NOMO-1 treated with dmso at 0.1 percent for 144 hours (cell line): Measurements from ENCODE around the gene A4GNT.
"Not testable (repeated sequence)": the region's sequence is repeated elsewhere in the genome, so short reads cannot be mapped to it uniquely, and the experiment has no call there.

Source experiments
- DNase-seq: peaks from one replicate; lab custom pipeline; 2025; ENCODE audit not compliant: unreplicated experiment; lab: John Stamatoyannopoulos, UW

Gene A4GNT

GRCh38 chr3:138132239-138132638 is at the start of gene A4GNT:
A4GNT (minus strand) TSS chr3:138132390; CDS start chr3:138131256, 1,134 bp downstream.
- no peak for DNase-seq

DNA sequence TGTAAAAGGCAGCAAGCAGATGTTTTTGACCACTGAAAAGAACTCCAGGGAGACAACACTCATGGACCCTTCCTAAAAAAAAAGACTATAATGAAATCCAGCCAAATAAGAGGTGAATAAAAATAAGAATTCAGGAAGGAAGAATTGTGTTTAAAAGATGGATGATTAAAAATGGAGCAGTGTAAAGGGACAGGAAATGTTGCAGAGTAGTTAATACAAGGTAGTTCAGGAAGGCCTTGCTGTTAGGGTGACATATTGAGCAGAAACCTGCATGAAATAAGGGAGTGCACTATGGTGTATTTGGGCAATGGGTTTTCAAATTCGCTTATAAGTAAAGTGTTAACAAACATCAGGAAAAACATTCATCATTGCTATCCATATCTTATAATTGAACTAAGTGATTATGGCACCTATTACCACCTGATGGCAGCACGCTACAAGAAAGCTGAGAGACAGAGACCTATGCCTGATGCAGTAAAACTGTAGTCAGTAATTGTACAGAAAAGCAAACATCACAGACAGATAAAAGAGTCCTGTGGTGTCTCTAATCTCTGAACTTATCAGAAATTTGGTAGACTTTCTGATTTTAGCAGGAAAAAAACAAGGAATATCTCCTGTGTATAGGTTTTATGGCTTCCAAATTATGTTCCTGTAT is 48.3 kb upstream of the A4GNT start:
- DNase-seq, result peak; percentile 21

GRCh38 chr3:138174421-138175131 is 42.4 kb upstream of the A4GNT start, which contains the start of gene DBR1:
DBR1 (minus strand) TSS chr3:138174921; CDS start chr3:138174795, 126 bp downstream.
- peak; percentile 78 for DNase-seq

- DNase-seq, result no peak
Observed at GRCh38 chr3:138173769-138174420, 41.7 kb upstream of the A4GNT start.

- no peak for DNase-seq
Observed at GRCh38 chr3:138172625-138173024, 40.4 kb upstream of the A4GNT start.

GRCh38 chr3:138165061-138165460 is 32.9 kb upstream of the A4GNT start:
- DNase-seq, result no peak

GRCh38 chr3:138157743-138158142 is 25.6 kb upstream of the A4GNT start:
- no peak for DNase-seq

- no peak for DNase-seq
Observed at GRCh38 chr3:138154534-138154933, 22.3 kb upstream of the A4GNT start.

- DNase-seq, result no peak
Observed at GRCh38 chr3:138148503-138148902, 16.3 kb upstream of the A4GNT start.

DNA sequence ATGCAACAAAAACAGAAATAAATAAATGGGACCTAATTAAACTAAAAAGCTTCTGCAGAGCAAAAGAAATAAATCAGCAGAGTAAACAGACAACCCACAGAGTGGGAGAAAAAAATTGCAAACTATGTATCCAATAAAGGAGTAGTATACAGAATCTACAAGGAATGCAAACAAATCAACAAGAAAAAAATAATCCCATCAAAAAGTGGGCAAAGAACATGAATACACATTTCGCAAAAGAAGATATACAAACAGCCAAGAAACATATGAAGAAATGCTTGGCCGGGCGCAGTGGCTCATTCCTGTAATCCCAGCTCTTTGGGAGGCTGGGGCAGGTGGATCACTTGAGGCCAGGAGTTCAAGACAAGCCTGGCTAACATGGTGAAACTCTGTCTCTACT is 10.0 kb upstream of the A4GNT start:
- not testable (repeated sequence) for DNase-seq

DNA sequence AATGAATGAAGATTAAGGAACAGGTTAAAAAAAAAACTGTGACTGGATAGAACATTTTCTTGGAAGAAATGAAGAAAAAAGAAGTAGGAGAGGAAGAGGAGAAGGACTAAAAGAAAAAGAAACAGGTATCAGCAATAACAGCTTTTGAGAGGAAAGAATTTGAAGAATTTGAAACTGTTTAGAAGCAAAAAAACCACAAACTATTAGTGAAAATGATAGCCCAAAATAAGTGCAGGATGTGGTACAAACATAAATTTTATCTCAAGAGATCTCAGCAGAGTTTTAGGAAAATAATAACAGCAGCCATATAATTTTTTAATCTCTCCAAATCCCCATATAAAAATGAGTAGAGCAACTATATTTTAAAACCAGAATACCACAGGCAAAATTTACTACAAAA is 8.8 kb upstream of the A4GNT start:
- DNase-seq, result no peak

GRCh38 chr3:138139691-138140090 is 7.5 kb upstream of the A4GNT start:
- peak; percentile 12 for DNase-seq

GRCh38 chr3:138137861-138138260 is 5.7 kb upstream of the A4GNT start:
- peak; percentile 66 for DNase-seq

GRCh38 chr3:138136201-138136600 is 4.0 kb upstream of the A4GNT start:
- DNase-seq, result peak; percentile 12

DNA sequence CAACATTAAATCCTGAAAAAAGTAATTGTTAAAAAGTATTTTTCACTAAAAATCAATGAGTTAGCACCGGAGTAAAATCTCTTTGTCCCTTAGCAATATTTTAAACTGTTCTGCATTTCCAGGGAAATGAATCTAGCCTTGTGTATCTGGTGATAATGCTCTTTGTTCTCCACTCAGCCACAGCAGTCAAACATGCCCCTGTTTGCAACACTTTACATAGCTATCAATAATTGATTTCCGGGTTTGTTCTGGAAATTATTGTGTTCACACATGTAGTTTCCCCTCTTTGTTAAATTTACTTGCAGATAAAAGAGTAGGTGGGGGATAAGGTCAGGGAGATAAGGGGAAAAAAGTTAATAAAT is 3.6 kb upstream of the A4GNT start:
- DNase-seq, result no peak

- DNase-seq, result peak; percentile 29
Observed at GRCh38 chr3:138135146-138135832, 3.1 kb upstream of the A4GNT start.

DNA sequence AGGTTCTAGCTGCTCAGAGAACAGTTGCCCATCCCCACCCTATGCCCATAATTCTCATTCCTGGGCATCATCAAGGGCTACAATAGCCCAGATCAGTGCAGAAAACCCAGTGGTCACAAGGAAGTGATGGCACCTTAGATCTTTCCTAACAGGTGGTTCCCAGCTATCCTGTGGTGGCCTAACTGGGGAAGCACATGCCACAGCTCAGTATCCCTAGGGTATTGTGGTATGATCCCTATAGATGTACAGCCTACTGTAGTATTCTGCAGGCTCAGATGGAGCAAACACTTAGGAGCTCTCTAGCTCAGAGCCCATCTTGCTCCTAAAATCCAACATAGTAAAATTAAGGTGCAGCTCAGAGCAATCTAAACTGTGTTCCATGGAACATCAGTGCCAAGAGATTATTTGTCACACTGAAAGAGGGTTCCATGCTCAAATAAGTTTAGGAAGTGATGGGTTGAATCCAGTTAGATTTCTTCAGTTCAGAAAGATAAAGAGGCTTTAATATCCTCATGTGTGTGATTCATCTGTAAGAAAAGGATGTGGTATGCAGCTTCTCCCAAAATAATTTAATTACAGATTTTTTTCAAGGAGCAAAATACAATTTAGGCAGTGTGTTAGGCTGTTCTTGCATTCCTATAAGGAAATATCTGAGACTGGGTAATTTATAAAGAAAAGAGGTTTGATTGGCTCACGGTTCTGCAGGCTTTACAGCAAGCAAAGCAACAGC is 4.4 kb downstream of the A4GNT start:
- DNase-seq, result no peak

GRCh38 chr3:138125548-138126221 is 6.5 kb downstream of the A4GNT start:
- peak; percentile 74 for DNase-seq

- no peak for DNase-seq
Observed at GRCh38 chr3:138124706-138125355, 7.4 kb downstream of the A4GNT start.

DNA sequence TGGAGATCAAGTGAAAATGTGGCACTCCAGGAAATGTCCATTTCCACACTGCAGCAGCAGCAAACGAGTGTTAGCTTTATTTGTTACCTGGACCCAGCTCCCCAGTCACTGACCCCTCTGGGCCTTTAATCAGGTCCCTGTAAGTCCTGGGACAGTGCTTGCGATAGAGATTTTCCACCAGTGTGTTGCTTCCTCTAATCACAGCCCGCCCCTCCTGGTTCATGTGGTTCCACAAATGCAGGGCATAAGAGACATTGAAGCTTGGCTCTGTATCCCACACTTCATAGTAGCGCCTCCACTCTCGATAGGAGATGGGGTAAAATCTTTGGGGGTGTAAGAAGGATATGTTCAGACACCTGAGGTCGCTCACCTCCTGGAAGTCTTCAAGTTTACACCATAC is 8.0 kb downstream of the A4GNT start:
- DNase-seq, result no peak
